NCI-H345 (cell line): ENCODE measurements around the gene KRTAP1-1.
A peak's percentile ranks its signal among the peaks of the same experiment; 100 is the strongest.
"Not testable (repeated sequence)": the region's sequence is repeated elsewhere in the genome, so short reads cannot be mapped to it uniquely, and the experiment has no call there.

ENCODE experiments used
- DNase-seq: peaks from one replicate; lab custom pipeline; 2025; lab: John Stamatoyannopoulos, UW

The KRTAP1-1 gene

DNA sequence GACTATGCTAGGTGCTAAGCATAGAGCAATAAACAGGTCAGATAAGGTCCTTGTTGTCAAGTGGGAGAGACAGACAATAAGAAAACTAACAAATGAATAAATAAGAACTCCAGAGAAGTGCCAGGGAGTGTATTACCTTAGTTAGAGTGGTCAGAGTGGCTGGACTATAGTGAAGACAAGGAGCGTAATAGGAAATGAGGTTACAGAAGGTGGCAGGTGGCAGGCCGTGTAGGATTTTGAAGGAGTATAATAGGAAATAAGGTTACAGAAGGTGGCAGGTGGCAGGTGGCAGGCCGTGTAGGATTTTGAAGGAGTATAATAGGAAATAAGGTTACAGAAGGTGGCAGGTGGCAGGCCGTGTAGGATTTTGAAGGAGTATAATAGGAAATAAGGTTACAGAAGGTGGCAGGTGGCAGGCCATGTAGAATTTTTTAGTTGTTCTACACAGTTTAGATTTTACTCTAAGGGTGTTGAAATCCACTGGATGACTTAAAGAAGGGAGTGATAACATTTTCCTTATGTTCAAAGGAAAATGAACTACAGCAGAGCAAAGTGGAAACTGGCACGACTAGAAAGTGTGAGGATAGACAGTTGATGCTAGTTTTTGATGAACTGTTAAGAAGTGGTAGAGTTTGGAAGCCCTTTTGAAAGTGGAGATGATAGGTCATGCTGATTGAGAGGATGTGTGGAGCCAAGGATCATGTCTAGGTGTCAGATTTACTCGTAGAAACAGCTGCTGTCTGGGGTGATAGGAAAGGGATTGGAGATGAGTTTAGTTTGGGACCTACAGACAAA is 28.7 kb downstream of the KRTAP1-1 start:
- no peak for DNase-seq

DNA sequence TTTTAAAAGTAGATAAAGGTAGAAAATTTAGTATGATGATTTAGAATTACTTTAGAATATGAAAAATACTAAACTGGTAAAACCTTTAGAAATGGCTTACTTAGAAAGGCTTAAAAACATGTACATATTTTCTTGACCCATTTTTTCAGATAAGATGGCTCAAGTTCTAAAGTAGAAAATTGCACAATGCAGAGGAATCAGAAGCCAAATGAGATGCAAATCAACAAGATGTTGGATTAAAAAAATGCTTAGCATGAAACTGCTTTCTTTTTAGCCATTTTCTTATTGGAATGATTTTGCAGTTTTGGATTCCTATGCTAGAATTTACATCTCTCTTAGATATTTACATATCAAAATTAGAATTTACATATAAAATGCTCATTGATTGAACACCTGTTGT is 30.8 kb downstream of the KRTAP1-1 start:
- DNase-seq, result no peak

DNA sequence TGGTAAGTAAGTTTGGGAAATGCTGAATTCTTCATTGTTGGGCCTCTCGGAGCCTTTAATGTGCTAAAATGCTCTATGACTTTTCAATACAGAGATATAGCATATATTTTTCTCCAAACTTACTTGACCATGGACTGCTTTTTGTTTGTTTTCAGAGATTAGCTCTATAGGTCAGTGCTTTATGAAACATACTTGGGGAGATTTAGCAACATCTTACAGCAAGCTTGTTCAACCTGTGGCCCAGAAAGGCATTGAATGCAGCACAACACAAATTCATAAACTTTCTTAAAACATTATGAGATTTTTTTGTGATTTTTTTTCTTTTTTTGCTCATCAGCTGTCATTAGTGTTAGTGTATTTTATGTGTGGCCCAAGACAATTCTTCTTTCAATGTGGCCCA is 31.3 kb downstream of the KRTAP1-1 start:
- no peak for DNase-seq

DNA sequence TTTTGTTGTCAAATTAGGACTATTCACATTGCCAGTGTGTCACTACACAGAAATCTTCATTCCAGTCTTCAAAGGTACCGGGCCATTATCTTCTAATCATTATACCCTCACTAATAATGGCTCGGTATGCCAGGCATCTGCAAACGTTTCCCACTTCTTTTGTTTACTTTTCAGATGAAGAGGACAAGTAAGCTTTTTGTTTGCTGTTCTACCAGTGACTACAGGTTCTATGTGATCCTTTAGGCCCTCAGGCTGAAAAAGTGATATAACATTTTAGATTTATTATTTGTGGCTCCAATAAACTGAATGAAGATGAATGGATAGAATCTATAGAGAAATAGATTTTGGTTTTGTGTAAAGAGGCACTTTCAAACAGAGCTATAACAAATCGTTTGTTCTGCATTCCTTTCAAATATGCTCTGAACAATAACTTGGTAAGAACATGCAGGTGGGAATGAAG is 31.9 kb downstream of the KRTAP1-1 start:
- DNase-seq, result peak; percentile 51

DNA sequence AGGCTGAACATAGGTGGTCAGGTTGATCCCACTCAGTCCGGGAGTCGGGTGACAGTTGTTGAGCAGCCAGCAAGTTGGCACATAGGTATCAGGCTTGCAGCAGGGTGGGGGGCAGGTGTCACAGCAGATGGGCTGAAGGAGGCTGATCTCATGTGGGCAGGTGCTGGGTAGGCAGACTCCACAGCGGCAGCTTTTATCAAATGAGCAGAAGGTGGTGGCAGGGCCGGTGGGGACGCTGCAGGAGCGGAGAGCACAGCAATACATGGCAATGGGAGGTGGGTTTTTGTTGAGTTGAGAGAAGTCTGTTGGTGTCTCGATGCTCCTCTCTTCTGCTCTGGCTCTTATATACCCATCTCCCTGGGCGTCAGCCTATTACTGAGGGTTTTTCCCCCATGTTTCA is 32.4 kb downstream of the KRTAP1-1 start, which contains the start of gene KRTAP3-1:
Gene KRTAP3-1 (minus strand): TSS at position 318 of the 400 bp plus-strand sequence. CDS start 54 bp downstream, at position 264.
- peak; percentile 79 for DNase-seq

DNA sequence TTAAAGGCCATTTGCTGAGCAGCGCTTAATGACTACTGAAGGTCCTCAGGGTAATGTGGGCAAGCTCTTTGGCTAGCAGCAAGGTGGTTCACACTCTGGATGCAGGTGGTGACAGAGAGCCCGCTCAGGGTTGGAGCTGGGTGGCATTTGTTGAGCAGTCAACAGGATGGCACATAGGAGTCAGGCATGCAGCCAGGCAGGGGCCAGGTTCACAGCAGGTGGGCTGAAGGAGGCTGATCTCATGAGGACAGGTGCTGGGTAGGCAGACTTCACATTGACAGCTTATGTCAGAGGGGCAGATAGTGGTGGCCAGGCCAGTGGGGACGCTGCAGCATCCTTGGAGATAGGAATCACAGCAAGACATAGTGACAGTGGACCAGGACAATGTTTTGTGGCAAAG is 36.9 kb downstream of the KRTAP1-1 start:
- peak; percentile 46 for DNase-seq

DNA sequence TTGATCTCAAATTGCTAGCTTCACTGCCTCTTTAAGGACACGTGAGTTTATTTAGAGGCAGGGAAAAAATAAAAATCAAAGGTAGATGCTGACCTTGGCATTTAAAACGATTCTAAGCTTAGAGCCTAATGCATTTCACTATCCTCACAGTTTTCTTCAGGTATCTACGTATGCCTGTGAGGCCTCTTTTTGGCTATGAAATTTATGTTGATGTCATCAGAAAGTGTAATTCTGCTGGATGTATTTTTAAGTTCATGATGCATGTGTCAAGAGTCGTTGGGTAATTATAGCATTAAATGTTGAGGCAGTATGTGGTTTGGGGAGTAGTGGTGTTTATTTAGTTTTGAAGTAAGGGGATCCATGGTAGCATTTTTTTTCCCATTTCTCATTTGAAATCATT is 37.3 kb downstream of the KRTAP1-1 start:
- DNase-seq, result no peak

DNA sequence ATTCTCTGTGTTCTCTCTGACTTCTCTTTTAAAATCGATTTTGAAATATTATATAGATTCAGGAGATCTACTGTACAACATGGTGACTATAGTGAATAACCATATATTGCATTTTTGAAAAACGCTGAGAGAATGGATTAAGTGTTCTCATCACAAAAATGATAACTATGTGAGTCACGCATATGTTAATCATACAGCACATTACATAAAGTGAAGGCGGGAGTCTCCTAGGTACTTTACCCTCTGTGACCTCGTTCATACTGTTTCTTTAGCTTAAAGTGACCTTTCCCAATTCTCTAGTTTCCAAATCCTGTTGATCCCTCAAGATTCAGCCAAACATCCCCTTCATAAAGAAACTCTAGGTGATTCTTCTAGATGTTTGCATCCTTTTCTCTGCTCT is 38.4 kb downstream of the KRTAP1-1 start:
- DNase-seq, result no peak

DNA sequence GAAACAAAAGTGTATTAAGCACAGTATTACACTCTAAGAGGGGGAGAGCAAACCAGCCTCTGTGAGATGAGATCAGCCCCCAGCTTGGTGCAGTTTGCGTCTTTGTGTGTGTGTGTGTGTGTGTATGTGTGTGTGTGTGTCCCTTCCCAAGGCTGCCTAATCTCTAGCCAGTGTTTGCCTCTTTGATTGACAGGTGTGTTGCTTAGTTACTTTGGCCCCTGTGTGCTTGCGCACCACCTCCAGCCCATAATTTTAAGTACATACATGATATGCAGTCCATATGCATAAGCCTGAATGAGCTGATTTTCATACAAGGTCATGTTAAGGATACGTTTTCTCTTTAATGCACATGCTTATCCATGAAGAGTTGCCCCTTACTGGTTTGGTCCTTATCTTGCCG is 39.5 kb downstream of the KRTAP1-1 start:
- DNase-seq, result no peak

DNA sequence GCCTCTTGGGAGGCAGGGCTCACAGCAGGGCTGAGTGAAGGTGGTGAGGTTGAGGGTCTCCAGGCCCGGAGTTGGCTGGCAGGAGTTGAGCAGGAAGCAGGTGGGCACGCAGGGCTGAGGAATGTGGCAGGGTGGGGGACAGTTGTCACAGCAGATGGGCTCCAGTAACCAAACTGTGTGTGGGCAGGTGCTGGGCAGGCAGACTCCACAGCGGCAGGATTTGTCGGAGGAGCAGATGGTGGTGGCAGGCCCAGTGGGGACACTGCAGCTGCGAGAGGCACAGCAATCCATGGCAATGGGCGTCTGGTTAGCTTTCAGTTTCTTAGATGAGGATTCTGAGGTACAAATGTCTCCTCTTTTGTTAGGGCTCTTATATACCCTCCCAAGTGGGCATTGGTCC is 41.7 kb downstream of the KRTAP1-1 start, which contains the start of gene KRTAP3-2:
Gene KRTAP3-2 (minus strand): TSS at position 344 of the 400 bp plus-strand sequence. CDS start 53 bp downstream, at position 291.
- not testable (repeated sequence) for DNase-seq

DNA sequence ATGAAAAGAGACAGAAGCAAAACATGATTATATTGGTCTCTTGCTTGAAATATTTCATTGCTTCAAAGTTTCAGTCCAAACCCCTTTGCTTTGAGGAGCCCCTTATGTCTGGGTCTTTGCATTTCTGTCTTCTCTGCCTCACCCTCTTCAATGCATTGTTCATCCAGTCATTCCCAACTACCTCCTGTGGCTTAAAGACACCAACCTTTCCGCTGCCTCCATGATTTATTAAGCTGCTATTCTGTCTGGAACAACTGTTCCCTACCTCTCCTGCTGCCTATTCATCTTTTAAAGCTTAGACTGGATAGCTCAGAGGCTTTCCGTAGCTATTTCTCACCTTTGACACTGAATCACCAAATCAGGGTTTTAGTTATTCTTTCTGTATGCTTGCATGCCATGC is 43.9 kb downstream of the KRTAP1-1 start:
- DNase-seq, result no peak

DNA sequence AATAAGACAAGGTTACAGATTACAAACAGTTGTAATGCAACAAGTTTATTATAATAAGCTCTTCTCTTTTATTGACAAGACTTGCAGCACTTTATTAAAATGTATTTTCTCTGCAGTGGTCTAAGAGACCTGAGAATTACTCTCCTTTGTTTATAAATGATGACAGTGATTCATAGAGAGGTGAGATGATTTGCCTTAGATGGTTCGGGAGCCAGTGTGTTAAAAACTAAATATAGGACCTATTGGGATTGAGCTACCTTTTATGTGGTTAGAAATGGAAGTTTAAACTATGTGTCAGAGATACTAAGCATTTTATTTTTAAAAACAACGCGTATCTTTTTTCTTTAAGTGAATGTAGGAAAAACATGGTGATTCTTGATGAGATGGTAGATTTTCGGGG is 44.4 kb downstream of the KRTAP1-1 start:
- DNase-seq, result no peak

DNA sequence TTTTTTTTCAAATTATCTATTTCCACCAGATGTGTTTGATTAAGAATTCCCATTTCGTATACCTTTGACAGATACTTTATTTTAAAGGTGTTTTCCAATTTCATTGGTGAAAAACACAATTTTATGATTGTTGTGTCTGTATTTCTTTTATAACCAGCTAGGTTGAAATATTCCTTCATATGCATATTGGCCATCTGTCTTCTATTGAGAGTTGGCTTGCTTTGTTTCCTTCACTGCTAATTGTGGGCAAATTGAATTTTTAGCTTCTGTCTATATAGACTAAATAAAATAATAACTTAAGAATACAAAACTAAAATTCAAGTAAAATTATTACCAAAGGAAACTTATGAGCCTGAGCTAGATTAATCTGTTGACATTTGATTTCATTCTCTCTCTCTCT is 46.1 kb downstream of the KRTAP1-1 start:
- DNase-seq, result no peak

DNA sequence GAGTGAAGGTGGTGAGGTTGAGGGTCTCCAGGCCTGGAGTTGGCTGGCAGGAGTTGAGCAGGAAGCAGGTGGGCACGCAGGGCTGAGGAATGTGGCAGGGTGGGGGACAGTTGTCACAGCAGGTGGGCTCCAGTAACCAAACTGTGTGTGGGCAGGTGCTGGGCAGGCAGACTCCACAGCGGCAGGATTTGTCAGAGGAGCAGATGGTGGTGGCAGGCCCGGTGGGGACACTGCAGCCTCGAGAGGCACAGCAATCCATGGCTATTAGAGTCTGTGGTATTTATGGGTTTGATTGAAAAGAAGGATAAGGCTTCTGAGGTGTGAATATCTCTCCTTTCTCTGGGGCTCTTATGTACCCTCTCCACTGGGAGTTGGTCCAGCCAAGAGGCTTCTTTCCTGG is 47.4 kb downstream of the KRTAP1-1 start, which contains the start of gene KRTAP3-3:
Gene KRTAP3-3 (minus strand): TSS at position 326 of the 400 bp plus-strand sequence. CDS start 67 bp downstream, at position 259.
- DNase-seq, result no peak

DNA sequence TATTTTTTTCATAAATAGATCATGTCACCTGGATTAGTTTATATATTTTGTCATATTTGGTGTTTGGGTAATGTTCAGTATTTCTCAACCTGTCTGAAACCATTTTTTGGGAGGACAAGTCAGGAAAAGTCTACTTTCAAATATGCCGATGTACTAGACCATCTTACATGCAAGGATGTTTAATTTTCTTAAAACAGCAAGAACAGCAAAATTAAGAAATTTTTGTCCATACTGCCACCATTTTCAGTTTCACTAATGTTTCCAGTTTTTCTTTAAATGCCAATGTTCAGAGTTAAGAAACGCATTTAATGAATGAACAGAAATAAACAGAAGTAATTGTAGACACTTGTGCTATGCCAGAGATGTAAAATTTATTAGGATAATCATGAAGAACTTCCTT is 48.2 kb downstream of the KRTAP1-1 start:
- DNase-seq, result no peak

DNA sequence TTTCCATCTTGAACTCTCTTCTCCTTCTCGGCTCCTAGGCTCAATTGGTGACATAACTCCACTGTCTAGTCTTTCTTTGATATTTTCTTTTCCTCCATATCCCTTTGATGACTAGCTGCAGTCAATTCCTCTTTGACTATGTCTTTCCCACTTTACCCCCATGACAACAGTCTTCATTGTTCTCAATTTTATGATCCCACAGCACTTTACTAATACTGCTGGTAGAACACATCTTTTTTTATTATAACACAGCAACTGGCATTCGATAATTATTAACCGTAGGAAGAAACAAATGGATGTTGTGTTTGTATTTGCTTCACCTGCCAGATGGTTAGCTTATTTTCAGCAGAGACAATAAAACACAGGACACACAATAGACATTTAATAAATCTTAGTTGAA is 48.6 kb downstream of the KRTAP1-1 start:
- no peak for DNase-seq
